Measurements from ENCODE around the gene RANBP17.
"Not testable (repeated sequence)": the region's sequence is repeated elsewhere in the genome, so short reads cannot be mapped to it uniquely, and the experiment has no call there.

Gene RANBP17

DNA sequence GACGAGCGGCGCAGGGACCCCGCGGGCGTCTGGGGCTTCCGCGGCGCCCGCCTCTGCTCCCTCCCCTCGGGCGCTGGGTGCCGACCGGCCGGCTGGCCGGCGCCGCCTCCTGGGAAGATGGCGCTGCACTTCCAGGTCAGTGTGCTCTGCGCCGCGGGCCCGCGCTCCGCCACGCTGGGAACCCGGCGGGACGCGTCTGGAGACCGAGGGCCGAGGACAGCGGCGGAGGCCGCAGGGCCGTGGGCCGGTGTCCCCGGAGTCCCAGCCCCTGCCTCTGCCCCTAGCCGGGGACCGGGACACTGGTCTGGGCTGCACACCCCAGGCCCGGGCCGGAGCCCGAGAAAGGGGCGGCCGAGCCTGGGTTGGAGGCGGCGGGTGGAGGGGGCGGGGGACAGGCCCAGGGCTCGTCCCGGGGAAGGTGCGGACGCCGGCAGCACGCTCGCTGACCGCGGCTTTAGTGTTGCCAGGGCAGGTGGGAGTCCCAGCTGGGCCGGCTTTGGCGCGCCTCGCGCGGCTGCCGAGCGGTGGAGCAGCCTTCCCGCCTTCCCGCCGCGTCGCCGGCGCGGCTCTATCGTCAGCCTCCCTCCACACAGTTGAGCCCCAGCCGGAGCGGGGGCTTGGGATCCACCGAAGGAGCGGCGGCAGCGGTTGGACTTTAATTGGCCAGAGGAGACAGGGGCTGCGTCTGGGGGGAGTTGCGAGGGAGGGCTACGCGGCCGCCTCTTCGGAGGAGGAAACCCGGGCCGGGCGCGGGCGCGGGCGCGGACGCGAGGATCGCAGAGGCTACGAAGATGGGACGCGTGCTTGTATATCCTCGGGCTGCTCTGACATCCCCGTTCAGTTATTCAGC is at the start of gene RANBP17:
Gene RANBP17, plus strand, starts transcription at position 102 of the 850 bp plus-strand sequence.
- DNase-seq = peak in 10 of 56 donors; percentile 3 to 38 (median 15)

DNA sequence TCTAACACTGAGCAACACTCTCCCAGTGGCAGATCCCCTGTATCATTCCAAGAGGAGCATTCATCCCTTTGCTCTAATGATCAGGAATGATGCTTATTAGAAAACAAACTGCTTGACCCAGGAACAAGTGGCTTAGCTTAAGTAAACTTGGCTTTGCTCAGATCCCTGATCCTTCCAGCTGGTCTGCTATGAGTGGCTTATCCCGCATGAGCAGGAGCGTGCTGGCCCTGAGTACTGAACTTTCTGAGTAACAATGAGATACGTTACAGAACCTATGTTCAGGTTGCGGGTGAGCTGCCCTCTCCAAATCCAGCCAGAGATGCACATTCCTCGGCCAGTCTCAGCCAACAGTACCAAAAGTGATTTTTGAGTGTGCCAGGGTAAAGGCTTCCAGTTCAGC is 48.6 kb upstream of the RANBP17 start:
- no peak for DNase-seq

DNA sequence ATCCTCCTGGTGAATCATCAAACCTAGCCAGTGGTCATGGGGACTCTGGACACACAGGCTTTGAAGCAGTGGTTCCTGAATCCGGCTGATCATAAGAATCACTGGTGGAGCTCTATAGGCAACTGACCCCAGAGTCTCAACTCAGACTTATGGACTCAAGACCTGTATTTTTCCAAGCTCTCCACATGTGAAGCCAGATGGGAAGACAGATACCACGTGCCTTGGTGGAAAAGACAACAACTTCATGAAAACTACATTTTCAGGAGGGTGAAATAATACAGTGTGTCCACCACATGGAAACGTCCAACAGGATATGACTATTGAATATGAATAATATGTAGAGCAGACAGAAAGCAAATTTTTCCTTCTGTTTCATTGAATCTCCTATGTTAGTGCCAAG is 44.6 kb upstream of the RANBP17 start:
- DNase-seq = no peak

DNA sequence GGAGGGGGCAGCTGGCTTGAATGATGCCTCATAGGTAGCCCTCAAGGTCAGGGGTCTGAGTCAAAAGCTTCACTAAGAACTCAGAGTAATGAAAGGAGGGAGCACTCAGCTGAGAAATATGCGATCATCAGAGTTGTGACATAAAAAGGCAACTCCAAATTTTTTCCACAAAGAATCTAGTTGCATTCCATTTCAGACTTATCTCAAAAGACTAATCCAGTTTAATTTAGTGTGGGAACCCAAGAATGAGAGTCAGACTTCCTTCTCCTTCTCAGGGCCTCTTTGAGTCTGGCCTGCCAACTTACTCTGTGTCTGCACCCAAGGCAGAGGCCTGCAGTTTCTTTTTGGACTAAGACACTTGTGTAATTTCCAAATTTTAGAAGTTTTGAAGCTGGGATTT is 43.6 kb upstream of the RANBP17 start:
- no peak for DNase-seq

DNA sequence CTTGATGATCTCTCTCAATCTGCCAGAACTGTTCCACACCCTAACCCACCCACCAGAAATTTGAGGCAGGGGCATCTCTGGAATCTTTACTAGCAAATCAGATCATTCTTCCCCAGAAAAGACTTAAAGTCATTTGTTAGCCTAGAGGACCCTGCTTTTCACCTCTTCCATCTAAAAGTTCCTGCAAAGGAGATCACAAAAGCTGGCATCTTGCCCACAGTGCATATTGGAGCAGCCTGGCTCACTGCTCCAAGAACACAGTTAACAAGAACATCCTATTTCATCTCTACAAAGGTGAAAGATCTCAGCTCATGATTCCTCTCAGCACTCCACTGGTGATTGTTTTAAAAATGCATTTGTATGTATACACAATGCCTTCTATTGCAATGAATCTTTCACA is 42.0 kb upstream of the RANBP17 start:
- no peak for DNase-seq

DNA sequence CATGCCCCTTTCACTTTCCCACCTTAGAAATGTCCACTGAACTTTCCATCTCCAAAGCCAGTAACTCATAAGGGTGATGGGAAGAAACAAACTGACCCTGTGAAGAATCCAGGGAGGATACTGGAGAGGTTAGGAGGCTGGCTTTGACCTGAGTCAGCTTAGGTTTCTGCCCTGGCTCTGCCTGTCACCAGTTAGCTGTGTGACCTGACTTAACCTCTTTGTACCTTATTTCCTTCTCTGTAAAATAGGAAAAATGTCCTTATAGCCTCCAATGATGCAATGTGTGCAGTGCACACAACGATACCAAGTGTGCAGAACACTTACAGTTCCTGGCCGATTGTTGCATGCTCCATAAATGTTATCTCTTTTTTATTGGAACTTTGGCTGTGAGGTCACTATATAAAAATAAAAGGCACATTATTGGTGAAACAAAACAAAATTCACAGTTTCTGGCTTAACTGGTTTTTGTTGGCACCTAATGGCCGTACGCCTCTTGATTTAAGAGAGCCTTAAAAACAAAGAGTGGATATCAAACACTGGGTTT is 40.5 kb upstream of the RANBP17 start:
- DNase-seq = no peak

DNA sequence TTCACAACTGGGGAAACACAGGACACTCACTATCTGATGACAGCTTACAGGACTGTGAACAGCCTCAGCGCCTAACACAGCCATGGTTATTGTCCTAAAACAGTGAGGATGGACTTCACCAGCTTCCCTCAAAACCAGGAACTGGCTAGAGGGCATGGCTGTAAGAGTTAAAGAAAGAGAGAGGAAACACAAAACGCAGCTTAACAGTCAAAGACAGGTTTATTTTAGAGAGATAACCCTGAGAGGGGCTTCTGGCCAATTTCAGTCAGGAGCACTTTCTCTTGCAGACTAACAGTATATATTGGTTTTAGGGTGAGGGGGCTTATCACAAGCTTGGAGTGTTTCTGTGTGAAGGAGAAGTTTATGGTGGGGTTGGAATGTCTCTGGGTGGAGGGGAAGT is 35.7 kb upstream of the RANBP17 start:
- no peak for DNase-seq

DNA sequence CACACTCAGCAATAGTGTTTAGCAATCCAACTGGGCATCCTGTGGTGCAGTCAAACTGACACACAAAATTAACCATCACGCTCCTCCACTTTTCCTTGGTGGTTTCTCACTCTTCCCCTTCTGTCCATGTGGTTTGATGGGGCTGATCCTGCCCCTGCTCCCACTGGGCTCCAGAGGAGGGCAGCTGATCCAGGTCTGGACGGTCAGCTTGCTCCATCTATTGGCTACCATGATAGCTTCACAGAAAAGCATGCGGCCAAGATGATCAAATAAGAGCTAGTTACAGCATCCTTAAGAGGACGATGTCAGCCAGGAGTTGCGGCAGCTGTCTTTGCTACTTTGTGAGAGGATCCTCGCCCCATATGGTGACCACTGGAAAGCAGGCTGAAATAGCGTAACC is 29.6 kb upstream of the RANBP17 start:
- no peak for DNase-seq

DNA sequence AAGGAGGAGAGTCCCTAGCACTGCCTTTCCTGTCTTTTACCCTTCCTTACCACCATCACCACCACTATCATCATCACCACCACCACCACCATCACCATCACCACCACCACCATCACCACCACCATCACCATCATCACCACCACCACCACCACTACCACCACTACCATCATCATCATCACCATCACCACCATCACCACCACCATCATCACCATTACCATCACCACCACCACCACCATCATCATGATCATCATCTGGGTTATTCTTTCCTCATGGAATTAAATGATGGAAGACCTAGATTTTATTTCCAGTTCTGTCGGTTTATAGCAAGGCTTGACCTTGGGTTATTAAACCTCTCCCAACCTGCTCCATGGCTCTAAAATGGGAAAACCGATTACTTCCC is 27.8 kb upstream of the RANBP17 start:
- DNase-seq = not testable (repeated sequence)

DNA sequence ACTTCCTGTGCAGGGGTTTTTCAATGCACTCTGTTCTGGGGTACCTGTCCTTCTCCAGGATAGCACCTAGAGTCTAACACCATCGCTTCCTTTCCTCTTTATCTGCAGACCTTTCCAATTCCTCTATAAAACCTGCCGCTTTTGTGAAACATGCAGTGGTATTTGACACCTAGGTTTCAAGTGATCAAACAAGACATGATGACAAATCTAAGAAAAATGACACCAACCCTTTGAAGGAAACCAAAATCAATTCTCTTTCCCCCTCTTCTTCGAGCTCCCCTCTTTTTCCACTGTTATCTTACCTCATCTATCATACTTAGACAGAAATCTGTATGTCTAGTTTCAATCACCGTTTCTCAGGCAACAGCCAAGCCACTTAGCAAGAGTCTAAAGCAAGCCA is 25.6 kb upstream of the RANBP17 start:
- no peak for DNase-seq

DNA sequence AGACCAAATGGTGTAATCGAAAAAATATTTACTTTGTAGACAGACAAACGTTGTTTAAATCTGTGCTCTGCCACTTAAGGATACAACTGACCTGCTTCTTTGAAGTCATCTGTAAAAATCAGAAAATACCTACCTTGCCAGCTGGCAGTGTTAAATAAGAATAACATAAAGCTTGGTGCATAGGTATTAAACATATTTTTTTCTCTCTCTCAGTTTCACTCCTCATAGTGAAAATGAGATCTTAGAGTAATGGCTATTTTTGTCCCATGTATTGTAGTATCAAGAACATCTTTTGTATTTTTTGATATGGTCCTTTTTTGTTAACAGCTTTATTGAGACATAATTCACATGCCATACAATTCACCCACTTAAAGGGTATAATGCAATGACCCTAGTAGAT is 17.9 kb upstream of the RANBP17 start:
- no peak for DNase-seq

DNA sequence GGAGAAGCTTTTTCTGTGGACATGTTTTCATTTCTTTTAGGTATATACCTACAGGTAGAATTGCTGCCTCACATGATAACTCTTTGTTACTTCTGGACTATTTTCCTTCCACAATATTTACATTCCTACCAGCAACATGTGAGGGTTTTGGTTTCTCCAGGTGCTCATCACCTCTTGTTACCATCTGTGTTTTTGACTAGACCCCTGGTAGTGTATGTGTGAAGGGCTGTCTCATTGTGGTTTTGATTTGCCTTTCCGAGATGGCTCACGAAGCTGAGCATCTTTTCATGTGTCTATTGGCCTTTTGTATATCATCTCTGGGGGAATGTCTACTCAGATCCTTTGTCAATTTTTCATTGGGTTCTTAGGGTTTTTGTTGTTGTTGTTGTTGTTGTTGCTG is 17.2 kb upstream of the RANBP17 start:
- DNase-seq = no peak

DNA sequence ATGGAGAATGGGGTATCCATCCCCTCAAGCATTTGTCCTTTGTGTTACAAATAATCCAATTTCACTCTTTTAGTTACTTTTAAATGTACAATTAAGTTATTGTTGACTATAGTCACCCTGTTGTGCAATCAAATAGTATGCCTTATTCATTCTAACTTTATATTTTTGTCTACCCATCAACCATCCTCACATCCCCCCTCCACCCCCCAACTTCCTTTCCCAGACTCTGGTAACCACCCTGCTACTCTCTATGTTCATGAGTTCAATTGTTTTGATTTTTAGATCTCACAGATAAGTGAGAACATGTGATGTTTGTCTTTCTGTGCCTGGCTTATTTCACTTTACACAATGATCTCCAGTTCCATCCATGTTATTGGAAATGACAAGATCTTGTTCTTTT is 15.4 kb upstream of the RANBP17 start:
- DNase-seq = no peak

DNA sequence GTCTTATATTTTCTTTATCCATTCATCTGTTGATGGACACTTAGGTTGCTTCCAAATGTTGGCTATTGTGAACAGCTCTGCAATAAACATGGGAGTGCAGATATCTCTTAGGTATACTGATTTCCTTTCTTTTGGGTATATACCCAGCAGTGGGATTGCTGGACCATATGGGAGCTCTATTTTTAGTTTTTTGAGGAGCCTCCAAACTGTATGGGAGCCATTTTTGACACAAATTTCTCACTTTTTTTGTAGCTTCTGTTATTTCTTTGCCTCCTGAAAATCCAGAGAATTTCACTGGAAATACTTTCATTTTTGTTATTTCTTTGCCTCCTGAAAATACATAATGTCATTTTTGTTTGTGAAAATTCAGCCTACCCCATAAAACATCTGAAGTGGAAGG is 15.0 kb upstream of the RANBP17 start:
- DNase-seq = no peak

DNA sequence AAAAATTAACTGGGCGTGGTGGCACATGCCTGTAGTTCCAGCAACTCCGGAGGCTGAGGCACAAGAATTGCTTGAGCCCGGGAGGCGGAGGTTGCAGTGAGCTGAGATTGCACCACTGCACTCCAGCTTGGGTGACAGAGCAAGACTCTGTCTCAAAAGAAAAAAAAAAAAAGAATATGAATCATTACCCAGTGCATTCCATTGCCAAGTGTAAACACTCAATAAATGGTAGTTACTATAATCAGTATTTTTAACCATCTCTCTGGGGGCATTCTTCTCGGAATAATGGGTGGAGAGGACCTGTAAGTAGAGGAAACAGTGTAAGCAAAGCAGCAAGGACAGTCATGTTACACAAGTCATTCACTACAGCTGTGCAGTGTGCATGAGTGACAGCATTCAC is 13.8 kb upstream of the RANBP17 start:
- DNase-seq = no peak

DNA sequence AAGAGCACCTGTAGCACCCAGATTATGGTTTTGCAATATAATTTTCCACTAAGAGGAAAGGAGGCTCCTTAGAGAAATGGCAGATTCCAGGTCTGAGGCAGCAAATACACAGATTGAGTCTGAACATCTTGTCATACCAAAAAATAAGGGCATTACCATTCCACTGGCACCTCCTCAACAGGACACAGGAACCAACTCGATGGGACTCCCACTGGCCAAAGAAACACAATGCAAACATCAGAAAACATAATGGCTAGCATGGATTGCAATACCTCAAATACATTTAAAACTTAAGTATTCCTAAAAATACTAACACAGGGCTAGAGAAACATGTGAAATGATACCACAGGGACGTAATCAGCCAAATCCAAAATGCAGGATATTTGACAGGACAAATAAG is 12.4 kb upstream of the RANBP17 start:
- no peak for DNase-seq

DNA sequence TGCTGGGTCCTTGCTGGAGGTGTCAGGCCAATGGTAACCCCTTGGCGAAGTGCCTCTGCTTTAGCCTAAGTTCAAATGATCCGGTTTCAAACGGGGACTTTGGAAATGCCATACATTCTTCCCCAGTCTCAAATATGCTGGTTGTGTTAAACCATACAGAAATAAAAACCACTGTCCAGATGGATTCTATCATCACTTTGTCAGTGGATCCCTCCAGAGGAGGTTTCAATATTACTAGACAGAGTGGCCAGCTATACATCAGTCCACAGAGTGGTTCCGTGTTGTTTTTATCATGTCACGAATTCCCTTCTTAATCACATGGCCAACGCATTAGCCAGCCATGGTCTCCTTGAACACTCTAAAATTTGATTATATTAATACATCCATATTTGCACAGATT is 7.3 kb upstream of the RANBP17 start:
- DNase-seq = no peak

DNA sequence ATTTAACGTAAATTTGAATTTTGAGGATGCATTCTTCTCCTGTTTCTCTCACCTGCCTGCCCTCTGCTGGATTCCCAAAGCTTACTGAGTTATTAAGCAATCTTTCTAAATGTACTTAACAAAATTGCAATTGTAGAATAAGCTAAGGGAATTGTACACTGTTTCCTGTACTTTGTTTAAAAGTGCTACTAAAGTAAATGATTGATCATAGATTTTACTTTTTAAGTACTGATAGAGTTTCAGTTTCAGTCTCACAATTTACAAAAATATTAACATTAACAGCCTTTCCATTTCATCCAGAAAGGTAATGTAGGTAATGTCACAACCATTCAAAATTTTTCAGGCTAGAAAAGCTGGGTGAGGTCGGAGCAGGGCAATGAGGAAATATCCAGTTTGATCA is 4.8 kb upstream of the RANBP17 start:
- no peak for DNase-seq

DNA sequence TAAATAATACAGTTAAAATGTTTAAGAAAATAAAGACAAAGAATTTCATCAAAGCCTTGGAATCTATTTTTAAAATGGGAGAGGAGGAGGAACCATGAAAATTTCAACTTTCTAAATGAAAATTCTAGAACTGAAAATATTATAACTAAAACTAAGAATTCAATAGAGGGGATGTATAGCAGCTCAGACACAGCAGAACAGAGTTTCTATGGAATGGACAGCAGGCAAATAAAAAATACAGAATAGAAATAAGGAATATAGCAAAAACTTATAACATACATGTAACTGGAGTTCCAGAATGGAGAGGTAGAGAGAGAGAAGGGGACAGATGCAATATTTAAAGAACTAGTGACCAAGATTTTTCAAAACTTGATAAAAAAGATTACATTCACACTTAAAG is 1.4 kb upstream of the RANBP17 start:
- no peak for DNase-seq

DNA sequence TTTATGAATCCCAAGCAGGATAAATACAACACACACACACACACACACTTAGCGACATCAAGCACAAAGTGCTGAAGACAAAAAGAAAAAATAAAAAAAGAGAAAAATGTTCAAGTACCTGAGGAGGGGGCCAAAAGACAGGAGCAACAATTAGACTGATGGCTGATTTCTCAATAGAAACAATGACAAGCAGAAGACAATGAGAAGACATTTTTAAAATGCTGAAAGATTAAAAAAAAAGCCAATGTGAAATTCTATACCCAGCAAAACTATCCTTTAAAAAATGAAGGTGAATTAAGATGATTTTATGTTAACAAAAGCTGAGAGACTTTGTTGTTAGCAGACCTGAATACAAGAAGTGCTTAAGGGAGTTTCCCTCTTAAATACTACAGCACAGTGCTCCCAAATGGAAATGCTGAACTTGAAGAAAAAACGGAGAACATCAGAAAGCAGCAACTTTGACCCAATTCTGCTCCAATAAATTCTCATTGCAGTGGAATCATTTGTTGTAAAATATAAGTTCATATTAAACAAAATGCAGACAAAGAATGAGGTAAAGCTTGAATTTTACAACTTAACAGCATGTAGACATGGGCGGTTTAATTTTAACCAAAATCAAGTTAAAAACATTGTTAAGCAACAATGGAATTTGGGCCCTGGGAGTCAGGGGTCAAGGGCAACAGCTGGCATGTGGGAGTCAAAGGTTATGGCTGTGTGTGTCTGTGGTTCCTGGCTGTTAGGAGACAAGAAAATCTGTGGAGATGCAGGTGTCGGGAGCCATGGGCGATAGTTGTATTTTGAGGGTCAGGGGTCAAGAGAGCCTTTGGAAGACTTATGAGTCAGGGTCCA is 776 bp upstream of the RANBP17 start:
- DNase-seq = no peak

DNA sequence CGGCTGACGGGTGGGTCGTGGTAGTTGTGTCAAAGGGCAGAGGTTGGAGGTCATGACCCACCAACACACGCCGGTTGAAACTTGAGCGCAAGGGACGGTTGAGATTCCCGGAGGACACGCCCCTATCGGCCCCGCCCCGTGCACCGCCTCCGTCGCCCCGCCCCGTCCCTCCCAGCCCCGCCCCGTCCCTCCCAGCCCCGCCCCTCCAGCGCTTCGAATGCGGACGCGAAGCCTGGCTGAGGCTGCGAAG is 226 bp upstream of the RANBP17 start:
- DNase-seq = peak in 2 of 56 donors; percentile 17 to 19

DNA sequence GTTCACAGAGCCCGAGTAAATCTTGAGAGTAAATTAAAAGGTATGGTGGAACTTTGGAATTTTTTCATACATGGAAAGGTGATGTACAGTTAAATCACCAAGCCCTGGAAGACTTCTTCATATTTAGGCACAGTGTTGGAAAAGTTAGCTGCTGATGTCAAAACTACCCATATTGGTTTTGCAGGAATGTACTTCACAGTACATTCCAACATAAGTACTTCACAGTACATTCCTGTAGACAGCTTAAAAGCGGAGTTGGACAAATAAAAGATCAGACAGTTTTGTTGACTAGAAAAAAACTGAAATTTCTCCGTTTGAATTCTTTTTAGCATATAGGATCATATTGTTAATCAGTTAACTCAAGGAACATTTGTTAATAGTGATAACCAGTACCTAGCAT is 1.8 kb downstream of the RANBP17 start:
- no peak for DNase-seq

DNA sequence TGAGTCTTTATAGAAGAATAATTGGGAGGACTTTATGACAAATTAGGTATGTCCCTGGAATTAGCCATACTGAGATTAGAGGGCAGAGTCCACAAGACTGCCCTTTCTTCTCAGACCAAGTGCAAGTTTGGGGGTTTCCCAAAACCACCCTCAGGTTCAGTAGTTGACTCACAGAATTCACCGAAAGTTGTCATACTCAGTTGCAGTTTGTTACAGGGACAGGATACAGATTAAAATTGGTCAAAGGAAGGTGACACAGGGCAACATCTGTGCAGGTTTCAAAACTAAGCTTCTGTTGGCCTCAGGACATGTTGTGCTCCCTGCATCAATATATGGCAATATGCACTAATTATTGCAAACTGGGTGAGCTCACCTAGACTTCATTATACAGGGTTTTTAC is 3.8 kb downstream of the RANBP17 start:
- DNase-seq = no peak

All from amygdala (tissue), 56 donors.